Body of pancreas (tissue), 4 donors: Measurements from ENCODE around the gene RDH8. TPM values are rescaled to one million over a fixed set of nuclear protein-coding genes. Genes with fewer than 3 reads are reported as not detected.

Experiments
- ATAC-seq: fragments of 150-250 bp; one replicate; pipeline ENCODE4 v1.9.1; 2016
- DNase-seq, 4 donors: peaks; one replicate each; pipeline ENCODE4 v3.0.0-alpha.2; 2019
- H3K27ac ChIP-seq, 4 donors: fragments of 200-600 bp; sonication (generic); 1 replicate in 3 of 4; 2 replicates in 1 of 4; pipeline versions ENCODE4 v1.5.1 to v1.6.1; 2016 to 2019; ENCODE audit warnings: mild to moderate bottlenecking in 1 of 4, mixed read lengths in 1 of 4, moderate library complexity in 1 of 4
- H3K27me3 ChIP-seq, 2 donors: fragments of 200-600 bp; sonication (generic); one replicate each; pipeline ENCODE4 v1.6.0; 2016; ENCODE audit warnings: mild to moderate bottlenecking in 1 of 2
- H3K36me3 ChIP-seq, 2 donors: fragments of 200-600 bp; sonication (generic); replicated peaks in 1 of 2; 2 replicates each; pipeline ENCODE4 v1.5.1; 2016; ENCODE audit warnings: low read depth in 2 of 2; ENCODE audit not compliant: insufficient read depth in 1 of 2
- H3K4me1 ChIP-seq: fragments of 200-600 bp; sonication (generic); one replicate; pipeline ENCODE4 v1.6.0; 2016
- H3K4me3 ChIP-seq, 2 donors: fragments of 200-600 bp; sonication (generic); 1 replicate in 1 of 2; 2 replicates in 1 of 2; pipeline ENCODE4 v1.5.1; 2016 to 2019
- H3K9me3 ChIP-seq, 3 donors: fragments of 200-600 bp; sonication (generic); 1 replicate in 2 of 3; 2 replicates in 1 of 3; pipeline ENCODE4 v1.5.1; 2016
- CTCF ChIP-seq, 7 experiments: fragments of 450-650 bp in 4 of 7; fragments of 200-600 bp in 3 of 7; sonication (generic) in 3 of 7; IDR thresholded peaks; one replicate each; pipeline ENCODE4 v1.5.1; 2016 to 2019; ENCODE audit warnings: antibody characterized with exemption in 7 of 7
- POLR2A ChIP-seq, 3 donors: fragments of 450-650 bp; IDR thresholded peaks; one replicate each; pipeline ENCODE4 v1.6.1; 2016; ENCODE audit warnings: antibody characterized with exemption in 3 of 3, mild to moderate bottlenecking in 2 of 3
- WGBS, 2 donors: methylation state at CpG; one replicate each; pipeline ENCODE4 v1.1.5; 2017; 5-methylcytosine and 5-hydroxymethylcytosine counted together
- intact Hi-C: fragments of 100-400 bp; cut with DNase I; formaldehyde crosslinking; loops from one replicate; pipeline ENCODE4 v1.15.1; 2023
- total RNA-seq, 2 donors: library from RNA; depleted of rRNA; stranded (reverse); fragments of >200 nt; gene quantifications; one replicate each; pipeline ENCODE4 v1.1.0, GENCODE V29; 2016

RDH8 gene
- not detected for total RNA-seq

- Histone ChIP-seq H3K4me3 (no peak within 1 kb of the TSS), H3K27me3 (peaks cover 0 to 14% of the 10 kb centered on the region in 2 donors), H3K36me3 (no peaks in the 10 kb centered on the region), H3K27ac (no peak within 1 kb of the TSS), H3K4me1 (peaks cover 23% of the 10 kb centered on the region), H3K9me3 (no peaks in the 10 kb centered on the region)
- WGBS, 2 donors: 31 to 43% methylated on average over 7 to 8 of the region's 10 CpGs
- intact Hi-C loops: no loop called here
- TF ChIP-seq POLR2A (IDR thresholded peaks at IDR 0.05): no peak
- ATAC-seq: no peak
- no peak for DNase-seq
Observed at GRCh38 chr19:10013316-10013715, at the start of gene RDH8. Gene RDH8, plus strand, starts transcription at chr19:10013483. Its CDS starts 15 bp downstream, at chr19:10013498.

GRCh38 chr19:9966024-9966423 is 47.3 kb upstream of the RDH8 start:
- H3K27me3 ChIP-seq: no peaks in the 10 kb centered on the region
- 31 to 75% methylated on average over 4 to 14 of the region's 14 CpGs for WGBS, 2 donors
- H3K4me1 ChIP-seq: no peaks in the 10 kb centered on the region

DNA sequence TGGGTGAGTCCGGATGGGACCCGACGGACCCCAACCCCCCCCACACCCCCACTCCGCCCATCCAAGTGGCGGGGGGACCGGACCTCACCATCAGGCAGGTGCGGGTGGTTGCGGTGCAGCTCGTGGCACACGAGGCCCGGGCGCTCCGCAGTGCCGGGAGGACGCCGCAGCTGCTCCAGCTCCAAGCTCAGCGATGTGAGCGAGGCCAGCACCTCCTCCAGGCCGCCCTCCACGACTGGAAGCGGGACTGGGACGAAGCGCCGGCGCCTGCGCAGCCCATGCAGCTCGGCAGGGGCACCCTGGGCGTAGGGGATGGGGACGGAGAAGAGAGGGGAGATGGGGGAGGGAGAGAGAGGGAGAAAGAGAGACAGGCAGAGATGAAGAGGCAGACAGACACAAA is 46.8 kb upstream of the RDH8 start:
- H3K9me3 ChIP-seq: no peaks in the 10 kb centered on the region
- no peak overlapping the region for H3K27ac ChIP-seq
- intact Hi-C loops: no loop called here
- H3K4me3 ChIP-seq: no peak overlapping the region
- H3K27me3 ChIP-seq: no peaks in the 10 kb centered on the region
- H3K36me3 ChIP-seq: no peaks in the 10 kb centered on the region
- WGBS, 2 donors: 8 to 12% methylated on average over 13 to 24 of the region's 29 CpGs
- DNase-seq: no peak
- TF ChIP-seq POLR2A (IDR thresholded peaks at IDR 0.05) (no peak), CTCF (IDR thresholded peaks at IDR 0.05) (no peak)
- no peak for ATAC-seq
- H3K4me1 ChIP-seq: no peaks in the 10 kb centered on the region

More at GRCh38 chr19:9966024-9966423, 47.3 kb upstream of the RDH8 start:
- no peaks in the 10 kb centered on the region for H3K9me3 ChIP-seq
- no peak overlapping the region for H3K4me3 ChIP-seq
- H3K27ac ChIP-seq: no peak overlapping the region
- TF ChIP-seq POLR2A (IDR thresholded peaks at IDR 0.05) (no peak), CTCF (IDR thresholded peaks at IDR 0.05) (no peak)
- ATAC-seq (no peak), DNase-seq (no peak)
- no peaks in the 10 kb centered on the region for H3K36me3 ChIP-seq
- intact Hi-C loops: no loop called here

DNA sequence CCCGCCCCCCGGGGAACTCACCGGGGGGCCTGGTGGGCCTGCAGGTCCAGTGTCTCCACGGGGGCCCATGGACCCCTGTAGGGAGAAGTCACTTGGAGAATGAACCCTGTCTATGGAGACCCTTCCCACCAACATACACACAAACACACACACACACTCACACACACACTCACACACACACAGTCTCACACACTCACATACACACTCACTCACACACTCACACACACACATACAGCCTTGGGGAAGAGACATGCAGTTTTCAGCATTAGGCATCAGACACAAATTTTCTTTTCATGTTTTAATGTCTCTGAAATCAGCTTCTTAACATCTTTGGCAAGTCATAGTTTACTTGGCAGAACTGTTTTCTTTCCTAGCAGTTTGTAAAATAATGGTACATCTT is 46.0 kb upstream of the RDH8 start:
- H3K36me3 ChIP-seq: no peaks in the 10 kb centered on the region
- TF ChIP-seq CTCF (IDR thresholded peaks at IDR 0.05): no peak
- TF ChIP-seq POLR2A (IDR thresholded peaks at IDR 0.05): no peak
- intact Hi-C loops: no loop called here
- H3K27me3 ChIP-seq: no peaks in the 10 kb centered on the region
- H3K27ac ChIP-seq: no peak overlapping the region
- DNase-seq: no peak
- H3K4me3 ChIP-seq: no peak overlapping the region
- 19 to 42% methylated on average over 3 to 4 of the region's 4 CpGs for WGBS, 2 donors
- no peak for ATAC-seq
- no peaks in the 10 kb centered on the region for H3K4me1 ChIP-seq
- H3K9me3 ChIP-seq: no peaks in the 10 kb centered on the region

DNA sequence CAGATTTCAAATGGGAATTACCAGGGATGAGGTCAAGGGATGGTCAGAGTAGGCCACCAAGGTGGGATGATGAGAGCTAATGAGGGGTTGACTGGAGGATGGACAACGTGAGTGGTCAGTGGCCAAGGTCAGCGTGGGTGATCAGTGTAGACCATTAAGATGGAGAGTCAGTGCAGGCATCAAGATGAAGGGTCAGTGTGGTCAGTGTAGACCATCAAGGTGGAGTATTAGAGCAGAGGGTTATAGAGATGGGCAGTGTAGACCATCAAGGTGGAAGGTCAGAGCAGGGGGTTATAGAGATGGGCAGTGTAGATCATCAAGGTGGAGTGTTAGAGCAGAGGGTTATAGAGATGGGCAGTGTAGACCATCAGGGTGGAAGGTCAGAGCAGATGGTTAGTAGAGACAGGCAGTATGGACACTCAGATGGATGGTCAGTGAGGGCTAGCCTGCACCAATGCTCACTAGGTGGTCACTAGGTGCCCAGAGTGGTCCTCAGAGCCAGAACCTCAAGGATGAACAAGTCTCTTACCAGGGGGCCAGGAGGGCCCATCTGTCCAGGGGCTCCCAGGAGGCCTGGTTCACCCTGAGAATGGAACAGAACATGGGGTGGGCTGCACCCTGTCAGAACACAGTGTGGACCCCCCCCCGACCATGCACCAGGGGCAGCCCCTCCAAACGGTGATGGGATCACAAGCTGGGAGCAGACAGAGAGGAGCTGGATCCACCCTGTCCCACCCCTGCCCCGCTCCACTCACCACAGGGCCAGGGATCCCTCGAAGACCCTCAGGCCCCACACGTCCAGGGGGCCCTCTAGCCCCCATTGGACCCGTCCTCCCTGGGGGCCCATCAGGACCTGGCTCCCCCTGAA is 44.2 kb upstream of the RDH8 start:
- no peak for ATAC-seq
- 50 to 73% methylated on average over 2 to 7 of the region's 8 CpGs for WGBS, 2 donors
- intact Hi-C loops: no loop called here
- Histone ChIP-seq H3K27me3 (no peaks in the 10 kb centered on the region), H3K27ac (no peak overlapping the region), H3K4me3 (no peak overlapping the region), H3K9me3 (no peaks in the 10 kb centered on the region), H3K4me1 (no peaks in the 10 kb centered on the region), H3K36me3 (no peaks in the 10 kb centered on the region)
- TF ChIP-seq CTCF (IDR thresholded peaks at IDR 0.05): no peak
- no peak for TF ChIP-seq POLR2A (IDR thresholded peaks at IDR 0.05)
- no peak for DNase-seq
